Neural progenitor cell (in vitro differentiated cells): Measurements from ENCODE around the gene PDCD1. TPM values are rescaled to one million over a fixed set of nuclear protein-coding genes. Genes with fewer than 3 reads are reported as not detected.

Experiments used
- DNase-seq: peaks from one replicate; pipeline ENCODE4 v3.0.0-alpha.2; 2016; ENCODE audit warnings: low spot score
- H2AFZ ChIP-seq: fragments of 200-600 bp; sonication (generic); replicated peaks from 2 replicates; pipeline ENCODE4 v1.6.1; 2016; ENCODE audit warnings: antibody characterized with exemption
- H3F3A ChIP-seq: fragments of 200-600 bp; sonication (generic); 2 replicates; pipeline ENCODE4 v1.6.1; 2016; ENCODE audit warnings: antibody characterized with exemption, low read depth
- H3K27ac ChIP-seq: fragments of 200-600 bp; sonication (generic); 2 replicates; pipeline ENCODE4 v1.5.1; 2016; ENCODE audit warnings: mild to moderate bottlenecking
- H3K27me3 ChIP-seq: fragments of 200-600 bp; sonication (generic); 2 replicates; pipeline ENCODE4 v1.6.1; 2016; ENCODE audit warnings: mild to moderate bottlenecking, moderate library complexity
- H3K36me3 ChIP-seq: fragments of 200-600 bp; sonication (generic); 2 replicates; pipeline ENCODE4 v1.5.1; 2016
- H3K4me1 ChIP-seq: fragments of 200-600 bp; sonication (generic); 2 replicates; pipeline ENCODE4 v1.6.1; 2016; ENCODE audit warnings: mixed run types
- H3K4me2 ChIP-seq: fragments of 200-600 bp; sonication (generic); 2 replicates; pipeline ENCODE4 v1.6.1; 2016
- H3K4me3 ChIP-seq: fragments of 200-600 bp; sonication (generic); 2 replicates; pipeline ENCODE4 v1.5.1; 2016
- H3K79me2 ChIP-seq: fragments of 200-600 bp; sonication (generic); 2 replicates; pipeline ENCODE4 v1.6.1; 2016; ENCODE audit warnings: low read depth
- H3K9ac ChIP-seq: fragments of 200-600 bp; sonication (generic); 2 replicates; pipeline ENCODE4 v1.6.1; 2016
- H3K9me3 ChIP-seq: fragments of 200-600 bp; sonication (generic); 2 replicates; pipeline ENCODE4 v1.5.1; 2016; ENCODE audit warnings: low read depth
- H4K20me1 ChIP-seq: fragments of 200-600 bp; sonication (generic); 2 replicates; pipeline ENCODE4 v1.6.1; 2016; ENCODE audit warnings: low read depth
- H3K27ac Mint-ChIP-seq: 3 replicates; pipeline ENCODE4 v1.8.0; 2021; ENCODE audit warnings: mixed read lengths
- H3K27me3 Mint-ChIP-seq: 2 replicates; pipeline ENCODE4 v1.8.0; 2022; ENCODE audit warnings: low read depth, mild to moderate bottlenecking, inconsistent platforms, moderate library complexity, mixed read lengths; ENCODE audit not compliant: insufficient read depth
- H3K36me3 Mint-ChIP-seq: 3 replicates; pipeline ENCODE4 v1.8.0; 2021; ENCODE audit warnings: mixed read lengths
- H3K4me1 Mint-ChIP-seq: 3 replicates; pipeline ENCODE4 v1.8.0; 2021; ENCODE audit warnings: mixed read lengths
- H3K4me3 Mint-ChIP-seq: 3 replicates; pipeline ENCODE4 v1.8.0; 2021; ENCODE audit warnings: mild to moderate bottlenecking, moderate library complexity, mixed read lengths
- H3K9me3 Mint-ChIP-seq: 3 replicates; pipeline ENCODE4 v1.8.0; 2020; ENCODE audit warnings: mixed read lengths
- EZH2 ChIP-seq: fragments of 200-600 bp; sonication (generic); IDR thresholded peaks from 2 replicates; pipeline ENCODE4 v1.6.1; 2017; ENCODE audit warnings: antibody characterized with exemption, mild to moderate bottlenecking, moderate library complexity
- EZH2phosphoT487 ChIP-seq: fragments of 200-600 bp; sonication (generic); IDR thresholded peaks from 2 replicates; pipeline ENCODE4 v1.6.1; 2017; ENCODE audit warnings: antibody characterized with exemption
- total RNA-seq: library from RNA; depleted of rRNA; stranded (reverse); fragments of >200 nt; gene quantifications from 2 replicates; pipeline ENCODE4 v1.2.3, GENCODE V29; 2015; ENCODE audit warnings: low replicate concordance
- TF ChIP-seq, protein P1 (sequence below): fragments of 200-600 bp; sonication (generic); IDR thresholded peaks from 2 replicates; pipeline ENCODE4 v1.5.1; 2017; ENCODE audit warnings: antibody characterized with exemption, mild to moderate bottlenecking

The PDCD1 gene
- total RNA-seq, 1 donor from 2014 or later: not detected

DNA sequence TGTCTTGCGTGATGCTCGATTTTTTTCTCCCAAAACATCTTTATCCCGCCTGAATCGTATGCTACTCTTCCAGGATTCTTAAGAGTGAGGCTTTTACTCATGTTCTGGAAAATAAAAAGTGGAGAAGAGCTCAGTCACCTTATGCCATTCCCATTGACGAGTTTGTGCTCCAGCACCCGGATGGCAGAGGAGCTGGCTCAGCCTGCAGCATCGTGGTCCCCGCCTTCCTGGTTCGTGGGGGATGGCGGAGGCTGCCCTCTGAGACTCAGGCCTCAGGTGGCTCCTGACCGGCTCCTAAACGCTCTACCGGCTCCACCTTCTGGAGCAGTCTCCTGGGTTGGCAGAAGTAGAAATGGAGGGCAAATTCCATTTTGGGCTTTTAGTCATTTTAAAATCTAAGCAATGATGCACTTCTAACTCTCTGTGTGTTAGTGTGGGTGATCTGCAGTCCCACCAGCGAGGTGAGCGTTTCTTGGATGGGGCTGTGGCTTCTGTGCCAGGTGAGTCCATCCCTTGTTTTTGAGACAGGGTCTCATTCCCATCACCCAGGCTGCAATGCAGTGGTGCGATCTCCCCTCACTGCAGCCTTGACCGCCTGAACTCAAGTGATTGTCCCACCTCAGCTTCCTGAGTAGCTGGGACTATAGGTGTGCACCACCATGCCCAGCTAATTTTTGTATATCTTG, 38.7 kb upstream of the PDCD1 start:
- Histone ChIP-seq H3K9ac (no peak overlapping the region), H3K4me1 (peaks cover 16% of the 10 kb centered on the region), H3K27ac (no peak overlapping the region), H3K4me3 (no peak overlapping the region), H3K79me2 (no peaks in the 10 kb centered on the region), H3K27me3 (peaks cover 17% of the 10 kb centered on the region), H3K4me2 (no peak overlapping the region), H4K20me1 (no peaks in the 10 kb centered on the region), H3K9me3 (no peaks in the 10 kb centered on the region), H3K36me3 (no peaks in the 10 kb centered on the region), H3F3A (peaks cover 9% of the 10 kb centered on the region), H2AFZ (no peak overlapping the region)
- DNase-seq: no peak
- peak overlapping the region; percentile 53 for H3K27ac Mint-ChIP-seq
- H3K4me1 Mint-ChIP-seq: peaks cover 28% of the 10 kb centered on the region
- H3K9me3 Mint-ChIP-seq: peaks cover 2% of the 10 kb centered on the region
- no peak overlapping the region for H3K4me3 Mint-ChIP-seq
- TF ChIP-seq EZH2phosphoT487: no peak
- no peak for TF ChIP-seq EZH2
- TF ChIP-seq, protein P1, sequence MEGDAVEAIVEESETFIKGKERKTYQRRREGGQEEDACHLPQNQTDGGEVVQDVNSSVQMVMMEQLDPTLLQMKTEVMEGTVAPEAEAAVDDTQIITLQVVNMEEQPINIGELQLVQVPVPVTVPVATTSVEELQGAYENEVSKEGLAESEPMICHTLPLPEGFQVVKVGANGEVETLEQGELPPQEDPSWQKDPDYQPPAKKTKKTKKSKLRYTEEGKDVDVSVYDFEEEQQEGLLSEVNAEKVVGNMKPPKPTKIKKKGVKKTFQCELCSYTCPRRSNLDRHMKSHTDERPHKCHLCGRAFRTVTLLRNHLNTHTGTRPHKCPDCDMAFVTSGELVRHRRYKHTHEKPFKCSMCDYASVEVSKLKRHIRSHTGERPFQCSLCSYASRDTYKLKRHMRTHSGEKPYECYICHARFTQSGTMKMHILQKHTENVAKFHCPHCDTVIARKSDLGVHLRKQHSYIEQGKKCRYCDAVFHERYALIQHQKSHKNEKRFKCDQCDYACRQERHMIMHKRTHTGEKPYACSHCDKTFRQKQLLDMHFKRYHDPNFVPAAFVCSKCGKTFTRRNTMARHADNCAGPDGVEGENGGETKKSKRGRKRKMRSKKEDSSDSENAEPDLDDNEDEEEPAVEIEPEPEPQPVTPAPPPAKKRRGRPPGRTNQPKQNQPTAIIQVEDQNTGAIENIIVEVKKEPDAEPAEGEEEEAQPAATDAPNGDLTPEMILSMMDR: no peak
- H3K36me3 Mint-ChIP-seq: no peaks in the 10 kb centered on the region
- H3K27me3 Mint-ChIP-seq: peaks cover 17% of the 10 kb centered on the region

DNA sequence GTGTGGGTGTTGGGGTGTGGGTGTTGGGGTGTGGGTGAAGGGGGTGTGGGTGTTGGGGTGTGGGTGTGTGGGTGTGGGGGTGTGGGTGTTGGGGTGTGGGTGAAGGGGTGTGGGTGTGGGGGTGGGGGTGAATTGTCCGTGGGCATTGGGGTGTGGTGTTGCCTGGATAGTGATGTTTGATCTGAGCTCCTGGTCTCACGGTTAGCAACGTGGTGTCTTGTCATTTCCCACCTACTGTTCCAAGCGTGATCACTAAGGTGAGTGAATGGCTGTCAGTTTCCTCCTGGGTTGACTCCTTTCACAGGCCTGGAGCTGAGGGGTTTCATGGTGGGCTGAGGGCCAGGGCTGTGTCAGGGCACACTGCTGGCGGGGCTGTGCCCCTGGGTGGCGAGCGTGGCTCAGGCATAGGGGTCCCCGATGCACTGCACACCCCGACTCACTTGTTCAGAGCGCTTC, 38.1 kb upstream of the PDCD1 start:
- peaks cover 14% of the 10 kb centered on the region for H3K4me1 ChIP-seq
- H3K79me2 ChIP-seq: no peaks in the 10 kb centered on the region
- H3K27ac ChIP-seq: no peak overlapping the region
- Mint-ChIP-seq H3K27me3 (peaks cover 14% of the 10 kb centered on the region), H3K4me3 (no peak overlapping the region), H3K9me3 (peaks cover 2% of the 10 kb centered on the region), H3K27ac (no peak overlapping the region), H3K4me1 (peaks cover 28% of the 10 kb centered on the region), H3K36me3 (no peaks in the 10 kb centered on the region)
- H3K9ac ChIP-seq: no peak overlapping the region
- TF ChIP-seq, protein P1: no peak
- no peak for TF ChIP-seq EZH2
- no peak for TF ChIP-seq EZH2phosphoT487
- H3K36me3 ChIP-seq: no peaks in the 10 kb centered on the region
- no peaks in the 10 kb centered on the region for H4K20me1 ChIP-seq
- DNase-seq: no peak
- H3K4me2 ChIP-seq: no peak overlapping the region
- no peak overlapping the region for H2AFZ ChIP-seq
- H3K4me3 ChIP-seq: no peak overlapping the region
- H3K27me3 ChIP-seq: peaks cover 11% of the 10 kb centered on the region
- H3K9me3 ChIP-seq: no peaks in the 10 kb centered on the region
- peaks cover 7% of the 10 kb centered on the region for H3F3A ChIP-seq

DNA sequence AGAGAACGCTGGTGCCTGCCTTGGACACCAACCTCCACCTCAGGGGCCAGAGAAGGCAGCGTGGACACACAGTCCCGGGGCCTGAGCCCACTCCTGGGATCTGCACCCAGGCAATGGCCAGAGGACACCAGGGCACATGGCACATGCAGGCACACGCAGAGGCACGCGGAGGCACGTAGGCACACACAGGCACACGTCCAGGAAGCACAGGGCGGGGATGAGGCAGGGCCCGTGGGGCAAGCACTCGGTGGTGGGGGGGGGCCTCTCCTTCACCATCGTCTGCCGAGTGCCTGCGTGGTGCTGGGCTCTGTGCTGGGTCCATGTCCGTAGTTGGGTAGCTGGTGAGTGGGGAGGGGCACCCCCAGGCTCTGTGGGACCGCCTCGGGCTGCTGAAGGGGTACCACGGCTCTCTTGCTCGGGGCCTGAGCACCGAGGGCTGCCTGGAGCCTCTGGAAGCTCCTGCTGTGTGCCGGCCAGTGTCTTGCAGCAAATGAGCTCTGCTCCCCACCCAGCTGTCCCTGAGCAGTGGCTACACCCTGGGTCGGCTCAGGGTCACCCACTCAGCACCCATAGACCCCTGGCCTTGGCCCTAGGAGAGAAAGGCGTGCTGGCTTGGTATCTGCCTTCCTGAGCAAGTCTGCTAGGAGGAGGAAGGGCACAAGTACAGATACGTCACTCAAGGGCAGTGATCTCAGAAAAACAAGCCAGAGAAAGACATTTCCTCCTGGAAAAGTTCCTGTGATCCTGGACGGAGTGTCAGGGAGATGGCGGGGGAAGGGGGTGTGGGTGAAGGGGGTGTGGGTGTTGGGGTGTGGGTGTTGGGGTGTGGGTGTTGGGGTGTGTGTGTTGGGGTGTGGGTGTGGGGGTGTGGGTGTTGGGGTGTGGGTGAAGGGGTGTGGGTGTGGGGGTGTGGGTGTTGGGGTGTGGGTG, 37.3 kb upstream of the PDCD1 start:
- Histone ChIP-seq H3K4me1 (peaks cover 6% of the 10 kb centered on the region), H4K20me1 (no peaks in the 10 kb centered on the region), H3K9me3 (no peaks in the 10 kb centered on the region), H3K4me3 (no peak overlapping the region), H3F3A (no peaks in the 10 kb centered on the region), H2AFZ (no peak overlapping the region), H3K9ac (no peak overlapping the region), H3K27ac (no peak overlapping the region), H3K36me3 (no peaks in the 10 kb centered on the region), H3K27me3 (peaks cover 3% of the 10 kb centered on the region), H3K79me2 (no peaks in the 10 kb centered on the region), H3K4me2 (no peak overlapping the region)
- H3K27me3 Mint-ChIP-seq: peaks cover 9% of the 10 kb centered on the region
- peak overlapping the region; percentile 60 for H3K27ac Mint-ChIP-seq
- TF ChIP-seq, protein P1: no peak
- H3K4me1 Mint-ChIP-seq: peaks cover 25% of the 10 kb centered on the region
- H3K36me3 Mint-ChIP-seq: no peaks in the 10 kb centered on the region
- DNase-seq: no peak
- H3K4me3 Mint-ChIP-seq: no peak overlapping the region
- H3K9me3 Mint-ChIP-seq: peaks cover 2% of the 10 kb centered on the region
